ENCODE data around the gene NAA40. TPM values are rescaled to one million over a fixed set of nuclear protein-coding genes. Genes with fewer than 3 reads are reported as not detected.

The NAA40 gene
- total and polyA plus RNA-seq, 10 of the 15 experiments (the other 5 are each of a cell fraction or from before 2014, with no cell fraction given), result 4.8 to 31.6 (median 22.2) TPM

DNA sequence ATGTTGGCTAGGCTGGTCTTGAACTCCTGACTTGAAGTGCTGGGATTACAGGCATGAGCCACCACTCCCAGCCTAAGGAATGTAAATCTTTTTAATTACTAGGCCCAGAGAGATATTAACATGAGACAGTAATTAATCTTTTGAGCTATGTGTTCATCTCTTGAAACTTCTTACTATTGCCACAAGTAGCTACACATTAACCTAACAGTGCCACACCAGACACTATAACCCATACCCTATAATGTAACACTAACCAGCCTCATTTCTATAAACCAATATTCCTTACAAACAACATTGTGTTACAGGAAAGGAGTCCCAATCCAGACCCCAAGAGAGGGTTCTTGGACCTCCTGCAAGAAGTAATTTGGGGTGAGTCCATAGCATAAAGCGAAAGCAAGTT is 27.6 kb downstream of the NAA40 start (continued):
- TF ChIP-seq IKZF2 (IDR thresholded peaks at IDR 0.05) (no peak), EED (IDR thresholded peaks at IDR 0.05; ENCODE audit: low read depth) (no peak), ZNF274 (IDR thresholded peaks at IDR 0.05; ENCODE audit: insufficient read depth, insufficient read length) (no peak), IRF4 (IDR thresholded peaks at IDR 0.05; ENCODE audit: low read depth, low read length) (no peak), RBBP5 (conservative IDR thresholded peaks at IDR 0.05) (no peak)
- TF ChIP-seq, protein P1, sequence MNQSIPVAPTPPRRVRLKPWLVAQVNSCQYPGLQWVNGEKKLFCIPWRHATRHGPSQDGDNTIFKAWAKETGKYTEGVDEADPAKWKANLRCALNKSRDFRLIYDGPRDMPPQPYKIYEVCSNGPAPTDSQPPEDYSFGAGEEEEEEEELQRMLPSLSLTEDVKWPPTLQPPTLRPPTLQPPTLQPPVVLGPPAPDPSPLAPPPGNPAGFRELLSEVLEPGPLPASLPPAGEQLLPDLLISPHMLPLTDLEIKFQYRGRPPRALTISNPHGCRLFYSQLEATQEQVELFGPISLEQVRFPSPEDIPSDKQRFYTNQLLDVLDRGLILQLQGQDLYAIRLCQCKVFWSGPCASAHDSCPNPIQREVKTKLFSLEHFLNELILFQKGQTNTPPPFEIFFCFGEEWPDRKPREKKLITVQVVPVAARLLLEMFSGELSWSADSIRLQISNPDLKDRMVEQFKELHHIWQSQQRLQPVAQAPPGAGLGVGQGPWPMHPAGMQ (IDR thresholded peaks at IDR 0.05; ENCODE audit: borderline replicate concordance), result no peak

DNA sequence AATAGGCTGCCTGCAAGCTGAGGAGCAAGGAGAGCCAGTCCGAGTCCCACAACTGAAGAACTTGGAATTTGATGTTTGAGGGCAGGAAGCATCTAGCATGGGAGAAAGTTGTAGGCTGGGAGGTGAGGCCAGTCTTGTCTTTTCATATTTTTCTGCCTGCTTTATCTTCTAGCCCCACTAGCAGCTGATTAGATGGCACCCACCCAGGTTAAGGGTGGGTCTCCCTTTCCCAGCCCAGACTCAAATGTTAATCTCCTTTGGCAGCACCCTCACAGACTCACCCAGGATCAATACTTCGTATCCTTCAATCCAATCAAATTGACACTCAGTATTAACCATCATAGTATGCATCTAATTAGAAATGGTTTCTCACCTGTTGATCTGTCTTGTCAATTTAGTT is 30.7 kb downstream of the NAA40 start:
- Histone ChIP-seq H3K4me3 (no peak overlapping the region), H3K9me3 (replicated peaks; ENCODE audit: control insufficient read depth, insufficient read depth, low read length) (no peaks in the 10 kb centered on the region), H3K36me3 (ENCODE audit: control insufficient read depth in 2 of 2, insufficient read depth in 2 of 2, low read length in 1 of 2) (no peaks in the 10 kb centered on the region), H4K20me1 (ENCODE audit: control insufficient read depth, insufficient read depth) (no peaks in the 10 kb centered on the region), H3K27me3 (replicated peaks in 1 of 2; ENCODE audit: control insufficient read depth in 2 of 2, insufficient read depth in 2 of 2, low read length in 1 of 2) (no peaks in the 10 kb centered on the region), H3K79me2 (ENCODE audit: control insufficient read depth, insufficient read depth, low read length) (peaks cover under 1% of the 10 kb centered on the region), H3K9ac (ENCODE audit: control insufficient read depth, insufficient read depth, low read length) (no peak overlapping the region), H2AFZ (ENCODE audit: control insufficient read depth, low read depth, low read length) (no peak overlapping the region), H3K4me1 (ENCODE audit: control insufficient read depth, insufficient read depth, low read length) (no peaks in the 10 kb centered on the region), H3K4me2 (ENCODE audit: control insufficient read depth, insufficient read depth) (no peak overlapping the region), H3K27ac (ENCODE audit: control insufficient read depth, insufficient read depth) (no peak overlapping the region)
- RAD21 ChIA-PET (ENCODE audit: unreplicated experiment), result no interaction called here
- in situ Hi-C loops (cut with MboI), result no loop called here
- CTCF ChIA-PET, result interaction anchor here (1.7 kb wide), 1 partner anchor 12 kb away, joined by 5 read pairs; no protein-coding TSS in a partner anchor
- SMC1A ChIA-PET (ENCODE audit: uncharacterized antibody, unreplicated experiment), result interaction anchor here (1.0 to 1.9 kb wide), 2 partner anchors 17 to 136 kb away, joined by 3 to 5 read pairs; no protein-coding TSS in a partner anchor
- WGBS (ENCODE audit: insufficient coverage, insufficient replicate concordance, low lambda C conversion rate, missing lambda C conversion rate), result 73% methylated on average over 2 of the region's 2 CpGs
- no TSS peak for BruUV-seq (replicated peaks)
- intact Hi-C loops (cut with micrococcal nuclease; ENCODE audit: unreplicated experiment), result no loop called here
- no peak for TF ChIP-seq MEF2A (IDR thresholded peaks at IDR 0.05; ENCODE audit: insufficient read depth, low read depth, low read length)
- no peak for TF ChIP-seq SP1 (IDR thresholded peaks at IDR 0.05; ENCODE audit: low read depth, low read length)
- TF ChIP-seq SUPT20H (IDR thresholded peaks at IDR 0.05; ENCODE audit: borderline replicate concordance, control insufficient read depth, low read depth, low read length), result no peak
- TF ChIP-seq, protein P2, sequence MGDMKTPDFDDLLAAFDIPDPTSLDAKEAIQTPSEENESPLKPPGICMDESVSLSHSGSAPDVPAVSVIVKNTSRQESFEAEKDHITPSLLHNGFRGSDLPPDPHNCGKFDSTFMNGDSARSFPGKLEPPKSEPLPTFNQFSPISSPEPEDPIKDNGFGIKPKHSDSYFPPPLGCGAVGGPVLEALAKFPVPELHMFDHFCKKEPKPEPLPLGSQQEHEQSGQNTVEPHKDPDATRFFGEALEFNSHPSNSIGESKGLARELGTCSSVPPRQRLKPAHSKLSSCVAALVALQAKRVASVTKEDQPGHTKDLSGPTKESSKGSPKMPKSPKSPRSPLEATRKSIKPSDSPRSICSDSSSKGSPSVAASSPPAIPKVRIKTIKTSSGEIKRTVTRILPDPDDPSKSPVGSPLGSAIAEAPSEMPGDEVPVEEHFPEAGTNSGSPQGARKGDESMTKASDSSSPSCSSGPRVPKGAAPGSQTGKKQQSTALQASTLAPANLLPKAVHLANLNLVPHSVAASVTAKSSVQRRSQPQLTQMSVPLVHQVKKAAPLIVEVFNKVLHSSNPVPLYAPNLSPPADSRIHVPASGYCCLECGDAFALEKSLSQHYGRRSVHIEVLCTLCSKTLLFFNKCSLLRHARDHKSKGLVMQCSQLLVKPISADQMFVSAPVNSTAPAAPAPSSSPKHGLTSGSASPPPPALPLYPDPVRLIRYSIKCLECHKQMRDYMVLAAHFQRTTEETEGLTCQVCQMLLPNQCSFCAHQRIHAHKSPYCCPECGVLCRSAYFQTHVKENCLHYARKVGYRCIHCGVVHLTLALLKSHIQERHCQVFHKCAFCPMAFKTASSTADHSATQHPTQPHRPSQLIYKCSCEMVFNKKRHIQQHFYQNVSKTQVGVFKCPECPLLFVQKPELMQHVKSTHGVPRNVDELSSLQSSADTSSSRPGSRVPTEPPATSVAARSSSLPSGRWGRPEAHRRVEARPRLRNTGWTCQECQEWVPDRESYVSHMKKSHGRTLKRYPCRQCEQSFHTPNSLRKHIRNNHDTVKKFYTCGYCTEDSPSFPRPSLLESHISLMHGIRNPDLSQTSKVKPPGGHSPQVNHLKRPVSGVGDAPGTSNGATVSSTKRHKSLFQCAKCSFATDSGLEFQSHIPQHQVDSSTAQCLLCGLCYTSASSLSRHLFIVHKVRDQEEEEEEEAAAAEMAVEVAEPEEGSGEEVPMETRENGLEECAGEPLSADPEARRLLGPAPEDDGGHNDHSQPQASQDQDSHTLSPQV (IDR thresholded peaks at IDR 0.05), result no peak
- no peak for TF ChIP-seq YBX1 (IDR thresholded peaks at IDR 0.05)
- TF ChIP-seq, protein P3, sequence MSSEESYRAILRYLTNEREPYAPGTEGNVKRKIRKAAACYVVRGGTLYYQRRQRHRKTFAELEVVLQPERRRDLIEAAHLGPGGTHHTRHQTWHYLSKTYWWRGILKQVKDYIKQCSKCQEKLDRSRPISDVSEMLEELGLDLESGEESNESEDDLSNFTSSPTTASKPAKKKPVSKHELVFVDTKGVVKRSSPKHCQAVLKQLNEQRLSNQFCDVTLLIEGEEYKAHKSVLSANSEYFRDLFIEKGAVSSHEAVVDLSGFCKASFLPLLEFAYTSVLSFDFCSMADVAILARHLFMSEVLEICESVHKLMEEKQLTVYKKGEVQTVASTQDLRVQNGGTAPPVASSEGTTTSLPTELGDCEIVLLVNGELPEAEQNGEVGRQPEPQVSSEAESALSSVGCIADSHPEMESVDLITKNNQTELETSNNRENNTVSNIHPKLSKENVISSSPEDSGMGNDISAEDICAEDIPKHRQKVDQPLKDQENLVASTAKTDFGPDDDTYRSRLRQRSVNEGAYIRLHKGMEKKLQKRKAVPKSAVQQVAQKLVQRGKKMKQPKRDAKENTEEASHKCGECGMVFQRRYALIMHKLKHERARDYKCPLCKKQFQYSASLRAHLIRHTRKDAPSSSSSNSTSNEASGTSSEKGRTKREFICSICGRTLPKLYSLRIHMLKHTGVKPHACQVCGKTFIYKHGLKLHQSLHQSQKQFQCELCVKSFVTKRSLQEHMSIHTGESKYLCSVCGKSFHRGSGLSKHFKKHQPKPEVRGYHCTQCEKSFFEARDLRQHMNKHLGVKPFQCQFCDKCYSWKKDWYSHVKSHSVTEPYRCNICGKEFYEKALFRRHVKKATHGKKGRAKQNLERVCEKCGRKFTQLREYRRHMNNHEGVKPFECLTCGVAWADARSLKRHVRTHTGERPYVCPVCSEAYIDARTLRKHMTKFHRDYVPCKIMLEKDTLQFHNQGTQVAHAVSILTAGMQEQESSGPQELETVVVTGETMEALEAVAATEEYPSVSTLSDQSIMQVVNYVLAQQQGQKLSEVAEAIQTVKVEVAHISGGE (CRISPR knock-in tag; IDR thresholded peaks at IDR 0.05), result no peak
- DNase-seq (ENCODE audit: low read depth, low spot score) (no peak), FAIRE-seq (no peak), ATAC-seq (no peak)
- POLR2A ChIA-PET, result no interaction called here

Measured in GM12878 (cell line).